ENCODE data around the gene ADGRF4.
"Not testable (repeated sequence)": the region's sequence is repeated elsewhere in the genome, so short reads cannot be mapped to it uniquely, and the experiment has no call there.

ADGRF4 gene

GRCh38 chr6:47733879-47734558 is 35.6 kb downstream of the ADGRF4 start:
- DNase-seq = no peak

- DNase-seq = no peak
Measured at GRCh38 chr6:47734831-47735481, 36.6 kb downstream of the ADGRF4 start.

GRCh38 chr6:47736083-47736700 is 37.8 kb downstream of the ADGRF4 start:
- DNase-seq = no peak

- peak in 13 of 56 donors; percentile 0 to 26 (median 3) for DNase-seq
Measured at GRCh38 chr6:47737406-47737805, 39.0 kb downstream of the ADGRF4 start.

GRCh38 chr6:47740714-47741113 is 42.3 kb downstream of the ADGRF4 start:
- DNase-seq = no peak

GRCh38 chr6:47741807-47742206 is 43.4 kb downstream of the ADGRF4 start:
- peak in 10 of 56 donors; percentile 1 to 41 (median 14) for DNase-seq

- no peak for DNase-seq
Measured at GRCh38 chr6:47743744-47744143, 45.4 kb downstream of the ADGRF4 start.

GRCh38 chr6:47745269-47745668 is 46.9 kb downstream of the ADGRF4 start:
- DNase-seq = not testable (repeated sequence)

- DNase-seq = no peak
Measured at GRCh38 chr6:47749757-47750156, 51.4 kb downstream of the ADGRF4 start.

- DNase-seq = no peak
Measured at GRCh38 chr6:47752801-47753200, 54.4 kb downstream of the ADGRF4 start.

GRCh38 chr6:47759364-47759763 is 61.0 kb downstream of the ADGRF4 start:
- no peak for DNase-seq

GRCh38 chr6:47762502-47762901 is 64.1 kb downstream of the ADGRF4 start:
- no peak for DNase-seq

GRCh38 chr6:47766445-47766844 is 68.1 kb downstream of the ADGRF4 start:
- no peak for DNase-seq

GRCh38 chr6:47767102-47767501 is 68.7 kb downstream of the ADGRF4 start:
- no peak for DNase-seq

- DNase-seq = no peak
Measured at GRCh38 chr6:47769982-47770381, 71.6 kb downstream of the ADGRF4 start.
